Sigmoid colon (tissue), 7 donors: Measurements from ENCODE around the gene PDE7B. TPM values are rescaled to one million over a fixed set of nuclear protein-coding genes. Genes with fewer than 3 reads are reported as not detected.

Experiments used
- DNase-seq: peaks from one replicate; pipeline ENCODE4 v3.0.0-alpha.2; 2019
- H3K27ac ChIP-seq, 4 donors: fragments of 200-600 bp; sonication (generic); one replicate each; pipeline ENCODE4 v1.5.1; 2016 to 2019; ENCODE audit warnings: mild to moderate bottlenecking in 1 of 4
- H3K27me3 ChIP-seq, 3 donors: fragments of 200-600 bp; sonication (generic); one replicate each; pipeline ENCODE4 v1.5.1; 2019; ENCODE audit warnings: mild to moderate bottlenecking in 1 of 3
- H3K36me3 ChIP-seq, 4 donors: fragments of 200-600 bp; sonication (generic); one replicate each; pipeline ENCODE4 v1.5.1; 2016 to 2019
- H3K4me1 ChIP-seq, 4 donors: fragments of 200-600 bp; sonication (generic); one replicate each; pipeline ENCODE4 v1.5.1; 2017 to 2019
- H3K4me3 ChIP-seq, 4 donors: fragments of 200-600 bp; sonication (generic); one replicate each; pipeline ENCODE4 v1.5.1; 2017 to 2019; ENCODE audit warnings: mild to moderate bottlenecking in 2 of 4, moderate library complexity in 1 of 4
- H3K9me3 ChIP-seq, 4 donors: fragments of 200-600 bp in 3 of 4; sonication (generic) in 3 of 4; one replicate each; pipeline versions ENCODE4 v1.5.1 to v1.6.1; 2013 to 2019
- CTCF ChIP-seq, 4 experiments: fragments of 450-650 bp in 3 of 4; fragments of 200-600 bp in 1 of 4; IDR thresholded peaks; one replicate each; pipeline ENCODE4 v1.5.1; 2016 to 2019; ENCODE audit warnings: antibody characterized with exemption in 4 of 4, mild to moderate bottlenecking in 3 of 4, moderate library complexity in 2 of 4
- EP300 ChIP-seq, 4 donors: sonication (generic); formaldehyde crosslinking; IDR thresholded peaks; one replicate each; pipeline ENCODE4 v1.6.1; 2017; ENCODE audit warnings: antibody characterized with exemption in 4 of 4
- POLR2A ChIP-seq, 2 donors: fragments of 450-650 bp; IDR thresholded peaks; one replicate each; pipeline ENCODE4 v1.6.1; 2016; ENCODE audit warnings: antibody characterized with exemption in 2 of 2, mild to moderate bottlenecking in 2 of 2, moderate library complexity in 2 of 2
- POLR2AphosphoS5 ChIP-seq, 4 donors: sonication (generic); formaldehyde crosslinking; IDR thresholded peaks; one replicate each; pipeline ENCODE4 v1.6.1; 2017; ENCODE audit warnings: antibody characterized with exemption in 4 of 4
- WGBS, 2 donors: extraction: QIAGEN DNeasy Blood & Tissue Kit; methylation state at CpG; one replicate each; pipeline ENCODE4 v1.1.7; 2013; 5-methylcytosine and 5-hydroxymethylcytosine counted together
- intact Hi-C: fragments of 100-400 bp; cut with DNase I; formaldehyde crosslinking; loops from one replicate; pipeline ENCODE4 v1.15.1; 2023
- polyA plus RNA-seq, 3 donors: library from polyadenylated mRNA; stranded (reverse); fragments of 200-250 nt; gene quantifications; one replicate each; pipeline ENCODE4 v1.2.3, GENCODE V29; 2013
- total RNA-seq, 4 donors: library from RNA; depleted of rRNA; stranded (reverse); fragments of >200 nt; gene quantifications; one replicate each; pipeline ENCODE4 v1.1.0, GENCODE V29; 2016
- donor health status: healthy with polysubstance abuse.
- donor health status: Bipolar disorder and iron deficiency.
- donor health status: healthy.

The PDE7B gene
- total and polyA plus RNA-seq, 7 donors: 1.1 to 10.3 (median 6.3) TPM

- Histone ChIP-seq H3K36me3 (no peaks in the 10 kb centered on the region), H3K4me3 (no peak overlapping the region)
These were observed 308.7 kb downstream of the PDE7B start for GRCh38 chr6:136160250-136160649.

GRCh38 chr6:136161950-136162349 is 310.4 kb downstream of the PDE7B start:
- intact Hi-C loops: no loop called here
- Histone ChIP-seq H3K27me3 (no peaks in the 10 kb centered on the region), H3K27ac (no peak overlapping the region), H3K9me3 (no peaks in the 10 kb centered on the region), H3K4me3 (no peak overlapping the region), H3K36me3 (no peaks in the 10 kb centered on the region), H3K4me1 (no peaks in the 10 kb centered on the region)
- no peak for DNase-seq
- 69 to 82% methylated on average over 3 of the region's 3 CpGs for WGBS, 2 donors
- no peak for TF ChIP-seq POLR2A (IDR thresholded peaks at IDR 0.05)
- TF ChIP-seq POLR2AphosphoS5 (IDR thresholded peaks at IDR 0.05): no peak
- TF ChIP-seq EP300 (IDR thresholded peaks at IDR 0.05): no peak
- TF ChIP-seq CTCF (IDR thresholded peaks at IDR 0.05): no peak

More at GRCh38 chr6:136160250-136160649, 308.7 kb downstream of the PDE7B start:
- intact Hi-C loops: no loop called here
- no peaks in the 10 kb centered on the region for H3K27me3 ChIP-seq
- H3K9me3 ChIP-seq: no peaks in the 10 kb centered on the region
- no peak for DNase-seq
- no peaks in the 10 kb centered on the region for H3K4me1 ChIP-seq
- no peak for TF ChIP-seq POLR2AphosphoS5 (IDR thresholded peaks at IDR 0.05)
- TF ChIP-seq EP300 (IDR thresholded peaks at IDR 0.05): no peak
- TF ChIP-seq CTCF (IDR thresholded peaks at IDR 0.05): no peak
- no peak for TF ChIP-seq POLR2A (IDR thresholded peaks at IDR 0.05)
- whole genome bisulfite sequencing, 2 donors: 84 to 86% methylated on average over 4 of the region's 4 CpGs
- H3K27ac ChIP-seq: no peak overlapping the region

DNA sequence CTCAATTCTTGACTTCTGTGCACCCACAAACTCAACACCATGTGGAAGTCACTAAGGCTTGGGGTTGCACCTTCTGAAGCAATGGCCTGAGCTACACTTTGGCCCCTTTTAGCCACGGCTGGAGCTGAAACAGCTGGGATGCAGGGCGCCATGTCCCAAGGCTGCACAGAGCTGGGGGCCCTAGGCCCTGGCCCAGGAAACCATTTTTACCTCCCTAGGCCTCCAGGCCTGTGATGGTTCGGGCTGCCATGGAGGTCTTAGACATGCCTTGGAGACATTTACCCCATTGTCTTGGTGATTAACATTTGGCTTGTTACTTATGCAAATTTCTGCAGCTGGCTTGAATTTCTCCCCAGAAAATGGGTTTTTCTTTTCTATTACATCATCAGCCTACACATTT is 311.8 kb downstream of the PDE7B start:
- Histone ChIP-seq H3K27ac (no peak overlapping the region), H3K27me3 (no peaks in the 10 kb centered on the region), H3K4me1 (no peaks in the 10 kb centered on the region), H3K4me3 (no peak overlapping the region), H3K36me3 (no peaks in the 10 kb centered on the region), H3K9me3 (peaks cover 0 to 4% (median 0%) of the 10 kb centered on the region in 4 donors)
- no peak for DNase-seq
- WGBS, 2 donors: 86 to 92% methylated on average over 3 of the region's 3 CpGs
- TF ChIP-seq POLR2AphosphoS5 (IDR thresholded peaks at IDR 0.05): no peak
- no peak for TF ChIP-seq EP300 (IDR thresholded peaks at IDR 0.05)
- no peak for TF ChIP-seq CTCF (IDR thresholded peaks at IDR 0.05)
- TF ChIP-seq POLR2A (IDR thresholded peaks at IDR 0.05): no peak
- intact Hi-C loops: no loop called here

GRCh38 chr6:136166815-136167214 is 315.3 kb downstream of the PDE7B start:
- no peaks in the 10 kb centered on the region for H3K4me1 ChIP-seq
- intact Hi-C loops: no loop called here
- 69 to 91% methylated on average over 1 of the region's 1 CpG for WGBS, 2 donors
- TF ChIP-seq POLR2AphosphoS5 (IDR thresholded peaks at IDR 0.05) (no peak), CTCF (IDR thresholded peaks at IDR 0.05) (no peak), EP300 (IDR thresholded peaks at IDR 0.05) (no peak), POLR2A (IDR thresholded peaks at IDR 0.05) (no peak)
- peaks cover 0 to 4% (median 0%) of the 10 kb centered on the region in 4 donors for H3K9me3 ChIP-seq
- H3K27ac ChIP-seq: no peak overlapping the region
- no peak overlapping the region for H3K4me3 ChIP-seq
- no peaks in the 10 kb centered on the region for H3K27me3 ChIP-seq
- no peaks in the 10 kb centered on the region for H3K36me3 ChIP-seq
- no peak for DNase-seq
